Gastroesophageal sphincter (tissue), 4 donors: ENCODE results near the gene CHCHD1. TPM values are rescaled to one million over a fixed set of nuclear protein-coding genes. Genes with fewer than 3 reads are reported as not detected.

Source experiments
- ATAC-seq: fragments of 150-250 bp; one replicate; pipeline ENCODE4 v1.9.1; 2016; ENCODE audit warnings: mild to moderate bottlenecking, moderate library complexity
- H3K27ac ChIP-seq, 4 donors: fragments of 200-600 bp; sonication (generic) in 3 of 4; 1 replicate in 3 of 4; 2 replicates in 1 of 4; pipeline ENCODE4 v1.5.1; 2016 to 2019
- H3K27me3 ChIP-seq: fragments of 200-600 bp; sonication (generic); one replicate; pipeline ENCODE4 v1.5.1; 2019
- H3K36me3 ChIP-seq, 2 donors: fragments of 200-600 bp; sonication (generic); one replicate each; pipeline ENCODE4 v1.5.1; 2019; ENCODE audit warnings: control low read depth in 1 of 2
- H3K4me1 ChIP-seq, 3 donors: fragments of 200-600 bp; sonication (generic); 1 replicate in 2 of 3; 2 replicates in 1 of 3; pipeline ENCODE4 v1.5.1; 2016 to 2019; ENCODE audit warnings: control low read depth in 2 of 3
- H3K4me3 ChIP-seq, 2 donors: fragments of 200-600 bp; sonication (generic); one replicate each; pipeline ENCODE4 v1.5.1; 2019; ENCODE audit warnings: mild to moderate bottlenecking in 1 of 2, moderate library complexity in 1 of 2
- H3K9me3 ChIP-seq, 3 donors: fragments of 200-600 bp; sonication (generic); one replicate each; pipeline ENCODE4 v1.5.1; 2017 to 2019; ENCODE audit warnings: control low read depth in 2 of 3
- CTCF ChIP-seq, 4 experiments: fragments of 200-600 bp in 2 of 4; fragments of 450-650 bp in 2 of 4; sonication (generic) in 1 of 4; IDR thresholded peaks; one replicate each; pipeline ENCODE4 v1.5.1; 2017 to 2019; ENCODE audit warnings: antibody characterized with exemption in 4 of 4, mild to moderate bottlenecking in 2 of 4, moderate library complexity in 2 of 4
- EP300 ChIP-seq: sonication (generic); formaldehyde crosslinking; IDR thresholded peaks from one replicate; pipeline ENCODE4 v1.6.1; 2017; ENCODE audit warnings: antibody characterized with exemption, mild to moderate bottlenecking
- POLR2A ChIP-seq, 2 donors: fragments of 450-650 bp; IDR thresholded peaks; one replicate each; pipeline ENCODE4 v1.6.1; 2017; ENCODE audit warnings: antibody characterized with exemption in 2 of 2, mild to moderate bottlenecking in 2 of 2, moderate library complexity in 1 of 2
- POLR2AphosphoS5 ChIP-seq: sonication (generic); formaldehyde crosslinking; IDR thresholded peaks from one replicate; pipeline ENCODE4 v1.6.1; 2017; ENCODE audit warnings: antibody characterized with exemption
- WGBS, 2 donors: methylation state at CpG; one replicate each; pipeline ENCODE4 v1.1.5; 2018; ENCODE audit warnings: low coverage in 1 of 2; 5-methylcytosine and 5-hydroxymethylcytosine counted together
- total RNA-seq, 4 donors: library from RNA; depleted of rRNA; stranded (reverse); fragments of >200 nt; gene quantifications; one replicate each; pipeline ENCODE4 v1.1.0, GENCODE V29; 2016

The CHCHD1 gene
- total RNA-seq, 4 donors from 2014 or later = 19.9 to 29.5 (median 21.4) TPM

DNA sequence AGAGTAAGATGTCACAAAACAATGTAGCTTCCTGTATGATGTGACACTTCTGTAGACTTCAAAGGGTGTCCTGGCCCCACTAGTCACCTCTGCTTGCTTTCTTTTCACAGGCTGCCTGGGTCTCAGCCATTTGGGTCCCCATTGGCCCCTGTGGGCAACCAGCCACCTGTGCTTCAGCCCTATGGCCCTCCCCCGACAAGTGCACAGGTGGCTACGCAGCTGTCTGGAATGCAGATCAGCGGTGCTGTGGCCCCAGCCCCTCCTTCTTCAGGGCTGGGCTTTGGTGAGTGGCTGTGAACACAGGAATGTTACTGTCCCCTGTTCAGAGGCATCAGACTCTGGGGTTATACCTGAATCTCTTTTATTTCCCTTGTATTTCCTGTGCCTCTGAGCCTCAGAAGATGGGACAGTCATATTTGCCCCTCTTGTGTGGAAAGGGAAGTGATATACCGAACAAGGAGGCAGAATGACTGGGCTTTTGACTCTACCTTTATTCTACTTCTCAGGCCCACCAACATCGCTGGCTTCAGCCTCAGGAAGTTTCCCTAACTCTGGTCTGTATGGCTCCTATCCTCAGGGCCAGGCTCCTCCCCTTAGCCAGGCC lies 22.2 kb upstream of the CHCHD1 start:
- peaks cover 0 to 7% (median 0%) of the 10 kb centered on the region in 3 donors for H3K4me1 ChIP-seq
- H3K4me3 ChIP-seq = no peak overlapping the region
- no peak for ATAC-seq
- H3K27me3 ChIP-seq = no peaks in the 10 kb centered on the region
- TF ChIP-seq POLR2AphosphoS5 = no peak
- TF ChIP-seq POLR2A (IDR thresholded peaks at IDR 0.05) = no peak
- TF ChIP-seq EP300 = no peak
- TF ChIP-seq CTCF (IDR thresholded peaks at IDR 0.05) = no peak
- peaks cover 3 to 92% of the 10 kb centered on the region in 2 donors for H3K36me3 ChIP-seq
- no peaks in the 10 kb centered on the region for H3K9me3 ChIP-seq
- 67 to 80% methylated on average over 1 to 5 of the region's 5 CpGs for WGBS, 2 donors
- no peak overlapping the region for H3K27ac ChIP-seq

DNA sequence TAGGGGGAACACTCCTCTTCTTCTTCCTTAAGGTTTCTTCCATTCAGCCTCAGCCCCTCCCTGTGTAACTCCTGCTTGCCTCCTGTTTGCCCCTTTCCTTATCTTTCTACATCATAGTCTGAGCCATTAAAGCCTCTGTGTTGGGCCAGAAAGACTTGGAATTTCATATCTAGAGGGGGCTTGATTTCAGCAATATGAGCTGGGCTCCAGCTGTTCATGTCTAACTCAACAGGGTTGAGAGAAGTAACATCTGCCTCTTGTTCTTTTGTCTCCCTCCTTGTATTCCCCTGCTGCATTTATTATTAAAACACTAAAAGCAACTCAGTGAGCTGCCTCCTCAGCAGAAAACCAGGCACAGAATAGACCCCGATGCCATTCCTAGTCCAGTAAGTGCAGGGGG lies 20.1 kb upstream of the CHCHD1 start:
- no CpG with 5 or more reads among the region's 1 CpG for WGBS, 2 donors
- H3K27me3 ChIP-seq = no peaks in the 10 kb centered on the region
- ATAC-seq = no peak
- no peak overlapping the region for H3K27ac ChIP-seq
- no peak overlapping the region for H3K4me3 ChIP-seq
- H3K9me3 ChIP-seq = no peaks in the 10 kb centered on the region
- peaks cover 0 to 7% (median 0%) of the 10 kb centered on the region in 3 donors for H3K4me1 ChIP-seq
- TF ChIP-seq CTCF (IDR thresholded peaks at IDR 0.05) = no peak
- no peak for TF ChIP-seq EP300
- TF ChIP-seq POLR2AphosphoS5 = no peak
- TF ChIP-seq POLR2A (IDR thresholded peaks at IDR 0.05) = no peak
- peaks cover 3 to 95% of the 10 kb centered on the region in 2 donors for H3K36me3 ChIP-seq

DNA sequence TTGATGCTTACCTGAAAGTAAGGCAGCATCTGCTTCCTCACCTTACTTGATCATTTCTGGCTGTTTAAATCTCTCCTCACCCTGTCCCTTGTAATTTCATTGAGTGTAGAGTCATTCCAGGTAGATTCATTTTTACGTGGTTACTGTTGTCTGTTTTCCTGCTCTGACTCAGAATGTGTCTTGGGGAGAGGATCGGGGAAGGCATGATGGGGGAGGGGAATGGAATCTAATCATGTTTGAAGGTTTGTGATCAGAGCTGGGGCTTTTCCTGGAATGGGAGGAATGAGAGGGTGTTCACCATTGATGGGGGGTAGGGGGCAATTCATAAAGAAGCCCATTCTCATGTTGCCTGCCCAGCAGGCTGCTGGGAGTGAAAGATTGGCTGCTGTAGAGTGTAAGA lies 18.9 kb upstream of the CHCHD1 start:
- Histone ChIP-seq H3K9me3 (no peaks in the 10 kb centered on the region), H3K27me3 (no peaks in the 10 kb centered on the region), H3K36me3 (peaks cover 3 to 96% of the 10 kb centered on the region in 2 donors), H3K4me1 (peaks cover 0 to 7% (median 0%) of the 10 kb centered on the region in 3 donors), H3K27ac (no peak overlapping the region), H3K4me3 (no peak overlapping the region)
- TF ChIP-seq POLR2A (IDR thresholded peaks at IDR 0.05) (no peak), CTCF (IDR thresholded peaks at IDR 0.05) (no peak), EP300 (no peak), POLR2AphosphoS5 (no peak)
- WGBS, 2 donors = 29 to 50% methylated on average over 1 of the region's 2 CpGs
- ATAC-seq = no peak

DNA sequence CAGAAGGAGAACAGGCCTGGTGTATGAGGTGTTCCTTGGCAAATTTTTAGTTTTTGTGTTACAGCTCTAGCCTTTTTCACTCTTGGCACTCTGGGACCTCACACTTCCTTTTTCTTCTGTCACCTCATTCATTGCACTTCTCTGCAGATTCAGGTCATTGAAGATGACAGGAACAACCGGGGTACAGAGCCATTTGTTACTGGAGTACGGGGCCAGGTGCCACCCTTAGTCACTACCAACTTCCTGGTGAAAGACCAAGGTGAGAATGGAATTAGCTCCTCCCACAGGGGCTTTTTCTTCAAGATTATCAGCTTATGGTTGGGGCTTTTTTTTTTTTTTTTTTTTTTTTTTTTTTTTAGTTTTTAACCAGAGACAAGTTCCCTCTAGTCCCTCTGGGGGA lies 18.5 kb upstream of the CHCHD1 start:
- no peak for TF ChIP-seq CTCF (IDR thresholded peaks at IDR 0.05)
- TF ChIP-seq EP300 = no peak
- no peak for TF ChIP-seq POLR2AphosphoS5
- no peak for TF ChIP-seq POLR2A (IDR thresholded peaks at IDR 0.05)
- no peak overlapping the region for H3K4me3 ChIP-seq
- no peaks in the 10 kb centered on the region for H3K27me3 ChIP-seq
- H3K9me3 ChIP-seq = no peaks in the 10 kb centered on the region
- peaks cover 0 to 7% (median 0%) of the 10 kb centered on the region in 3 donors for H3K4me1 ChIP-seq
- H3K27ac ChIP-seq = no peak overlapping the region
- 93% methylated on average over 2 of the region's 2 CpGs; no CpG with 5 or more reads in 1 of the 2 donors for WGBS, 2 donors
- ATAC-seq = no peak
- H3K36me3 ChIP-seq = peaks cover 3 to 100% of the 10 kb centered on the region in 2 donors

DNA sequence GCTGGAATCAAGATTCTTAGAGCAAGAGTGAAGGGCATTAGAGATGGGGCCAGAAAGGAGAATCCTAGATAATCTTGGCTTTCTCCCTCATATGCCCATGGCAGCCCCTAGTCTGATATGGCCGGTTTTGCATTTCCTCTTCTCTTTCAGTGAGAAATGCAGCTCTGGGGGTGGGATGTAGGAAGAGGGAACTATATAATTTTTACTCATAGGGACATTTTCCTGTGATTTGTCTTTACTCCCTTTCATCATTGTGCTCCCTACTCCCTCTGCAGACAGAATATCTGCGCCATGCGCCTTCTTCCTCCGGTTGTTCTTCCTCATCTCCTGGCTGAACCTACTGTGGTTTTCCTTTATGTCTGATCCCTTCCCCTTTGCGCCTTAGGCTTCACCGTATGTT lies 16.8 kb upstream of the CHCHD1 start:
- 89 to 100% methylated on average over 2 to 6 of the region's 6 CpGs for WGBS, 2 donors
- Histone ChIP-seq H3K4me3 (no peak overlapping the region), H3K36me3 (peaks cover 3 to 100% of the 10 kb centered on the region in 2 donors), H3K27me3 (no peaks in the 10 kb centered on the region), H3K4me1 (peaks cover 0 to under 1% (median 0%) of the 10 kb centered on the region in 3 donors), H3K9me3 (no peaks in the 10 kb centered on the region), H3K27ac (no peak overlapping the region)
- TF ChIP-seq EP300 = no peak
- TF ChIP-seq POLR2AphosphoS5 = no peak
- no peak for TF ChIP-seq CTCF (IDR thresholded peaks at IDR 0.05)
- no peak for TF ChIP-seq POLR2A (IDR thresholded peaks at IDR 0.05)
- ATAC-seq = no peak
